GM06990 (cell line): ENCODE data around the gene SYNGAP1.
"Not testable (repeated sequence)": the region's sequence is repeated elsewhere in the genome, so short reads cannot be mapped to it uniquely, and the experiment has no call there.

Experiments used
- DNase-seq: peaks from one replicate; pipeline ENCODE4 v3.0.0-alpha.2; 2011; ENCODE audit not compliant: insufficient read length; ENCODE audit errors: extremely low read depth
- H3K27me3 ChIP-seq: replicated peaks from 2 replicates; pipeline ENCODE4 v1.6.0; 2011; ENCODE audit warnings: low read length; ENCODE audit not compliant: control insufficient read depth, insufficient read depth
- H3K36me3 ChIP-seq: 2 replicates; pipeline ENCODE4 v1.5.1; 2011; ENCODE audit warnings: low read length; ENCODE audit not compliant: control insufficient read depth, insufficient read depth
- H3K4me3 ChIP-seq: replicated peaks from 2 replicates; pipeline ENCODE4 v1.5.1; 2011; ENCODE audit warnings: low read depth, mild to moderate bottlenecking, control low read depth, low read length
- TF ChIP-seq, protein P1 (sequence below): IDR thresholded peaks from 2 replicates; pipeline ENCODE4 v1.5.1; 2011; ENCODE audit warnings: low read length, control low read depth, mild to moderate bottlenecking, inconsistent platforms; ENCODE audit not compliant: insufficient read depth, poor library complexity, severe bottlenecking

SYNGAP1 gene

DNA sequence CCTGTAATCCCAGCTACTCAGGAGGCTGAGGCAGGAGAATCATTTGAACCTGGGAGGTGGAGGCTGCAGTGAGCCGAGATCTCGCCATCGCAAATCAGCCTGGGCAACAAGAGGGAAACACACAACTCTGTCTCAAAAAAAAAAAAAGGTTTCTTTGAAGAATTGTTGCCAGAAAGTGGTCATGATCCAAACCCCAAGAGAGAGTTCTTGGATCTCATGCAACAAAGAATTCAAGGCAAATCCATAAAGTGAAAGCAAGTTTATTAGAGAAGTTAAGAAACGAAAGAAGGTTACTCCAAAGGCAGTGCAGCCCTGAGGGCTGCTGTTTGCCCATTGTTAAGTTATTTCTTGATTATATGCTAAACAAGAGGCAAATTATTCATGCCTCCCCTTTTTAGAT, 42.7 kb upstream of the SYNGAP1 start:
- Histone ChIP-seq H3K4me3 (no peak overlapping the region), H3K27me3 (no peaks in the 10 kb centered on the region), H3K36me3 (no peaks in the 10 kb centered on the region)
- TF ChIP-seq, protein P1, sequence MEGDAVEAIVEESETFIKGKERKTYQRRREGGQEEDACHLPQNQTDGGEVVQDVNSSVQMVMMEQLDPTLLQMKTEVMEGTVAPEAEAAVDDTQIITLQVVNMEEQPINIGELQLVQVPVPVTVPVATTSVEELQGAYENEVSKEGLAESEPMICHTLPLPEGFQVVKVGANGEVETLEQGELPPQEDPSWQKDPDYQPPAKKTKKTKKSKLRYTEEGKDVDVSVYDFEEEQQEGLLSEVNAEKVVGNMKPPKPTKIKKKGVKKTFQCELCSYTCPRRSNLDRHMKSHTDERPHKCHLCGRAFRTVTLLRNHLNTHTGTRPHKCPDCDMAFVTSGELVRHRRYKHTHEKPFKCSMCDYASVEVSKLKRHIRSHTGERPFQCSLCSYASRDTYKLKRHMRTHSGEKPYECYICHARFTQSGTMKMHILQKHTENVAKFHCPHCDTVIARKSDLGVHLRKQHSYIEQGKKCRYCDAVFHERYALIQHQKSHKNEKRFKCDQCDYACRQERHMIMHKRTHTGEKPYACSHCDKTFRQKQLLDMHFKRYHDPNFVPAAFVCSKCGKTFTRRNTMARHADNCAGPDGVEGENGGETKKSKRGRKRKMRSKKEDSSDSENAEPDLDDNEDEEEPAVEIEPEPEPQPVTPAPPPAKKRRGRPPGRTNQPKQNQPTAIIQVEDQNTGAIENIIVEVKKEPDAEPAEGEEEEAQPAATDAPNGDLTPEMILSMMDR, result no peak
- DNase-seq, result no peak

DNA sequence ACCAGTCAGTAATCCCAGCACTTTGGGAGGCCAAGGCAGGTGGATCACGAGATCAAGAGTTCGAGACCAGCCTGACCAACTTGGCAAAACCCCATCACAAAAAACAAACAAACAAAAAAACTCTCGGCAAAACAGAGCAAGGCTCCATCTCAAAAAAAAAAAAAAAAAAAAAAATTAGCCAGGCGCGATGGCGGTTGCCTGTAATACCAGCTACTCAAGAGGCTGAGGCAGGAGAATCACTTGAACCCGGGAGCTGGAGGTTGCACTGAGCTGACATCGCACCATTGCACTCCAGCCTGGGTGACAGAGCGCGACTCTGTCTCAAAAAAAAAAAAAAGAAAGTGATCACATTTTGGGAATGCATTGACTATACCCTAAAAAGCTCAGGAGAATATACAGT, 40.7 kb upstream of the SYNGAP1 start:
- DNase-seq, H3K36me3 ChIP-seq, H3K27me3 ChIP-seq, H3K4me3 ChIP-seq: not testable (repeated sequence)

DNA sequence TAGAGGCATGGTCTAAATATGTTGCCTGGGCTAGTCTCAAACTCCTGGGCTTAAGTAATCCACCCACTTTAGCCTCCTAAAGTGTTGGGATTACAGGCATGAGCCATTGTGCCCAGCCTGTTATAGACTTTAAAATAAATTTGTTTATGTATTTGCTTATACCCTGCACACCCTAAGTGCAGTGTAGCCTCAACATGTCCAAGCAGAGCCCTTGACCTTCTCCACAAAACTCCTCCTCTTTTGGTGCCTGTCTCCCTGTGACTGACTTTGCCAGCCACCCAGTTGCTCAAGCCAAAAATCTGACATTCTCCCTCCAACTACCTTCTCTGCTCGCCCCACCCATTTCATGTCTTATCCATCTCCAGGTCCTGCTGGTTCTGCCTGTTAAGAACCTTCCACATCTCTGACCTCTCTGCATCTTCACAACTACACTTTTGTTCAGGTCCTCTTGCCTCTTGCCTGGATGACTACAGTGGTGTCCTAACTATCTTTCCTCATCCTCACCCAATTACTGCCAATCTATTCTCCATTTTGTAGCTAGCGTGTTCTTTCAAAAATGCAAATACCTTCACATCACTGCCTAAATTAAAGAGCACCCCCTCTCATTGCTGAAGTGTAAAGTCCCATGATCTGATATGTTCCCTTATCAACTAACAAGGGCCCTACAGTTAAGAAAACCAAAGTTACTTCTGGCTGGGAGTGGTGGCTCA, 39.4 kb upstream of the SYNGAP1 start:
- DNase-seq, result no peak
- H3K36me3 ChIP-seq, result no peaks in the 10 kb centered on the region
- H3K4me3 ChIP-seq, result no peak overlapping the region
- TF ChIP-seq, protein P1, result no peak
- no peaks in the 10 kb centered on the region for H3K27me3 ChIP-seq

DNA sequence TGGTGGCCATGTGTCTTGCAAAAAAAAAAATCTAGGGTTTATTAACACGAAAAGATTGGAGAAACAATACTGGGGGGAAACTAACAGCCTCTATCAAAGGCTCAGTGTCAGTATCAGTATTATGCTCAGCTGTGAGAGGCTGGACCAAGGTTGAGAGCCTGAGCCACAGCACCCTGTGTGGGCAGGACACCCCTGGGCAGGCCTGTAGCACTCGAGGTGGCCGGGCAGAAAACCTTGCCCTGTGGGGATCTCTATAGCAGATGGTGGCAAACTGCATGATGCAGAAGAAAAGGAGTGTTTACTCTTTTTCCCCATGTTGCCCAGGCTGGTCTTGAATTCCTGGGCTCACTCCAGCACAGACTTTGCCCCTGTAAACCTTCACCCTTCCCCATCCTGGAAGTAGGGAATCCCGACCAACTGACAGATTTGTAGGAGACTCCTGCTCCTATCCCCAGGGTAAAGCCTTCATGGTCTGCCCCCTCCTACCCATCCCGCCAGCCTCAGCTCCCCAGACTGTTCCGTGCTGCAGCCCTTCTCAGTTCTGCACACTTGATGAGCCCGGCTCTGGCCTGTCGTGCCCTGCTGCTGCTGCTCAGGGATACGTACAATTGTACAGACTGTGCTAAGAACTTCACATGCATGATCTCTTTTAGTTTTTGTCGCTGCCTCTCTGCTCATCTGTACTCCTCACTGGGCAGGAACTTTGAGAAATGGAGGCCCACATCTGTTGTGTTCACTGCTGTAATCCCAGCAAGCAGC, 36.3 kb upstream of the SYNGAP1 start:
- no peak for DNase-seq
- TF ChIP-seq, protein P1, result no peak
- Histone ChIP-seq H3K27me3 (no peaks in the 10 kb centered on the region), H3K36me3 (no peaks in the 10 kb centered on the region), H3K4me3 (no peak overlapping the region)

DNA sequence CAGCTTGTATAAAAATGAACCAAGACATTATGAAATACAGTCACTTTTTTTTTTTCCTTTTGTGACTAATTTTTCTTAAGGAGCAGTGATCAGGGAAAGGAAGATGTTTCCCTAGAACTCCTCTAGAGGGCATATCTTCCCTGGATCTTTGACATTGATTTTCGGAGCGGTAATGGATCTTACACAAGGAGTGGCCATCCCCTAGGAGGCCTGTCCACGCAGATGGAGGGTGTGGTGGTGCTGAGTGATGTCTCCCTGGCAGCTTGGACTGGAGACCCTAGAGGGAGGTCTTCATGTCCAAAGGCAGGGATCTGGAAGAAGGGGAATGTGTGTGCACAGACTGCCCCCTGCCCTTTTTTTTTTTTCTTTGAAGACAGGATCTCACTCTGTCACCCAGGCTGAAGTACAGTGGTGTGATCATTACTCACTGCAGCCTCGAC, 35.3 kb upstream of the SYNGAP1 start:
- DNase-seq, result no peak
- Histone ChIP-seq H3K36me3 (no peaks in the 10 kb centered on the region), H3K4me3 (no peak overlapping the region), H3K27me3 (no peaks in the 10 kb centered on the region)
- TF ChIP-seq, protein P1, result peak; percentile 1

DNA sequence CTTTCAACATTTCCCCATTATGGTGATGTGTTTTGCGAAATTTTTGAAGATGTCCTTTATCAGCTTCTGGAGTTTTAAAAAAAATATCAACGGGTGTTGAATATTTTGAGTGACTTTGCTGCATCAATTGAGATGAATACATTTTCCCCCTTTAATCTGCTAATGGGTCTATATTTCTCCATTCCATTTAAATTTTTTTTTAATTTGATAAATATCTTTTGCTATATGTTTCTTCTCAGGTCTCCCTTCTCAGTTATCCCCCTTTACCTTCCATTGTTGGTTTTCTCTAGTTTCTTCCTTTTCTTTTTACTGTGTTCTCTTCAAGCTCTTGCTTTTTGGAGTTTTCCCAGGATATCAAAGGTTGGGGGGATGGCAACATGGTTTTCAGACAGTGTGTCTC, 29.7 kb upstream of the SYNGAP1 start:
- no peak overlapping the region for H3K4me3 ChIP-seq
- H3K36me3 ChIP-seq, result no peaks in the 10 kb centered on the region
- DNase-seq, result no peak
- H3K27me3 ChIP-seq, result no peaks in the 10 kb centered on the region
- TF ChIP-seq, protein P1, result no peak
